HL-60/S4 (cell line): ENCODE measurements around the gene MYOZ1.

Experiments
- in situ Hi-C: fragments of 300-500 bp; cut with MboI; formaldehyde crosslinking; loops from 2 replicates; pipeline ENCODE4 v1.14.3; 2022; ENCODE audit warnings: low sequenced_read_pairs

Gene MYOZ1

DNA sequence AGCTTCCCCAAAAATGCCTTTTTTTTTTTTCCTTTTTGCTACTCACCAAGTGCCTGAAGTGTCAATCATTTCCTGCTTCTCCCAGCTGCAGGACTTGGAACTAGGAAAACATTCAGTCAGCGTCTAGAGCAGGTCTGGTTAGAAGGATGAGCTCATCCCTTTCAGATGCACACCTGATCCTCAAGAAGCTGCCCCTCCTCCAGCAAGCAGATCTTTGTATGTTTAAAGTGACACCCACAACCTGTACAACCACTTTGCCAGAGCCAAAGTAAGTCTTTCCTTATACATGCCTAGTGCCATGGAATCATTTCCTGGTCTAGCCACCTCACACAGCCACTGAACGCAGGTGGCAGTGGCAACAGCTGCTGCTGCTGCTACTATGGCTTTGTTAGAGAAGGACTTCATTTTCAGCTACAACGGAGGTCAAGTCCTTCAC lies 39.8 kb downstream of the MYOZ1 start:
- in situ Hi-C loops = no loop called here

GRCh38 chr10:73597346-73597745 lies 43.9 kb downstream of the MYOZ1 start:
- in situ Hi-C loops = no loop called here

GRCh38 chr10:73593812-73594211 lies 47.5 kb downstream of the MYOZ1 start:
- in situ Hi-C loops = no loop called here

DNA sequence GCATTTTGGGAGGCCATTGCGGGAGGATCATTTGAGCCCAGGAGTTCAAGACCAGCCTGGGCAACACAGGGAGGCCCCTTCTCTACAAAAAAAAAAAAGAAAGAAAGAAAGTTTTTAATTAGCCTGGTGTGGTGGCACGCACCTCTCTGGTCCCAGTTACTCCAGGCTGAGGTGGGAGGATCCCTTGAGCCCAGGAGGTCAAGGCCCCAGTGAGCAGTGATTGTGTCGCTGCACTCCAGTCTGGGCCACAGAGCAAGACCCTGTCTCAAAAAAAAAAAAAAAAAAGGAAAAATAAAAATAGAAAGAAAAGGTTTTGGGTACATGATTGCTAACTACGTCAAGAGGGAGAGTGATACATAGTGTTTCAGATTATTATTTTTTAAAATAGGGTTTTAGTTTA lies 48.2 kb downstream of the MYOZ1 start:
- in situ Hi-C loops = no loop called here

- in situ Hi-C loops = no loop called here
Observed at GRCh38 chr10:73591935-73592699, 49.2 kb downstream of the MYOZ1 start.

DNA sequence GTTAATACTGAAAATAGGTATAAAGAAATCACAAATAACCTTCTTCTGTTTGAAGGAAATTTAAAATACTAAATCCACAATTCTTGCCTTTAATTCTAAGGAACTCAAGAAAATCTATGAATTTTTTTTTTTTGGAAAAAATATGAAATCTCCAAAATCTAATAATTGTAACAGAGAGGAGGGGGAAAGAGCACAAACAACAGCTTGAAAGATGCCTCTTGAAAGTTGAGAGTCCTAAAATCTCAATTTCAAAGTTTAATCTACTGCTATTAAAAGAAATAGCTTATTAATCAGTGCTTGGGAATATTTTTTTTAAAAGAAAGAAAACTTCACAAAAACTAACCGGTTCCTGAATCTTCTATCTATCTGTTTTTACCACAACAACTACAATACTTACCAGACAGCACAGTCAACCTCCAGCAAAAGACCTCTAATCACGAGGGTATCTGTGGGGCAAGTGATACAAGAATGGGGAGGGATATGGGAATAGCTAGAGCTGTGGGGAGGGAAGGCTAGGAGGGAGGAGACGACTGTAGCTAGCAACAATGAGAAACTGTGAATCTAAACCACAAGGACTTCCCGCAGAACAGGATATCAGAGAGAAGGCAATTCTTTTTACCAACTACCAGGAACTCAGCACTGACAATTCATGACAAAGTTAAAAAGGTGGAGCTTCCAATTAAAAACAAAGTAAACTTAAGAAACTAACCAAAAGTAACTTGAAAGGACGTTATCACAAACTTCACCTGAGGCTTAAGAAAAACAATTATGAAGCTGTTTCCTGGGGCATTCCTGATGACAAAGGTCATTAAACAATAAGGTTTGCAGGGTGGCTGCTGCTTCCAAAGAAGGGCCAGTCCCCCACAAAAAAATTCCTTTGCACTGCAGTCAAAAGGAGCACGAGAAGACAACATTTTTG lies 50.1 kb downstream of the MYOZ1 start, which contains the start of gene USP54:
USP54 (minus strand) TSS at position 462 of the 919 bp plus-strand sequence. CDS start 15,684 bp downstream, outside the sequence.
- in situ Hi-C loops = no loop called here

GRCh38 chr10:73589563-73590126 lies 51.6 kb downstream of the MYOZ1 start:
- in situ Hi-C loops = no loop called here

GRCh38 chr10:73588656-73589055 lies 52.6 kb downstream of the MYOZ1 start:
- in situ Hi-C loops = no loop called here

DNA sequence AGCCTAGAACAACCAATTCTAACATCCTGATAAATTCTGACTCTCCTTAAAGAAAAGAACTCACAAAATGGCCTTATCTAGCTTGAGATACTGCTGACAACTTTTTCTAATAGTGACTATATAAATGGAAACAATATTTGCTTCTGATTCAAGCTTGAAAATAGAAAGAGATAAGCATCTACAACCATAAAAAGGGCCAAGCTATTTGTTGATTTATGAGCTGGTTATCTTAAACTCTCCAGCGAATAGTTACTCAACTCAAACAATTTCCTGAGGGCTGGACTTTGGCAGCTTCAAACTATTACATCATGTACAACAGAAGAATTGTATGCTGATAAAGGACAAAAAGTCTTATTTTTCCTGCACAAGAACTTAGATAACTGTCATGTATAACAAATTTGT lies 54.7 kb downstream of the MYOZ1 start:
- in situ Hi-C loops = no loop called here

GRCh38 chr10:73585327-73585726 lies 55.9 kb downstream of the MYOZ1 start:
- in situ Hi-C loops = no loop called here

DNA sequence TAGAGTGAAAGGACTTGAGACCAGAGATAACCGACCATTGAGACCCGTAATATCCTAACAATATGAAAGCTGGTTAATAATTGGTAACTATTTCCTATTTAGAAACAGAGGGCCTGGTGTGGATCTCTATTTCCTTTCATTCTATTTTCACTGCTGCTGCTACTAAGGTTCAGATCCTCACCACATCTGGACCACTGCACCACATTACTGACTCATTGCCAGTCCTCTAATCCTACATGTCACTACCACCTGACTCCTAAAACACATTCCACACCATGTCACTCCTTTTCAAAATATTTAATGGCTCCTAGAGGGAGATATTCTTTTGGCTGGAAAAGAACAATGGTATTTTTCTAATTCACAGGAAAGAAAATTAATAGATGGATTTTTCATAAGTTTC lies 56.5 kb downstream of the MYOZ1 start:
- in situ Hi-C loops = no loop called here

DNA sequence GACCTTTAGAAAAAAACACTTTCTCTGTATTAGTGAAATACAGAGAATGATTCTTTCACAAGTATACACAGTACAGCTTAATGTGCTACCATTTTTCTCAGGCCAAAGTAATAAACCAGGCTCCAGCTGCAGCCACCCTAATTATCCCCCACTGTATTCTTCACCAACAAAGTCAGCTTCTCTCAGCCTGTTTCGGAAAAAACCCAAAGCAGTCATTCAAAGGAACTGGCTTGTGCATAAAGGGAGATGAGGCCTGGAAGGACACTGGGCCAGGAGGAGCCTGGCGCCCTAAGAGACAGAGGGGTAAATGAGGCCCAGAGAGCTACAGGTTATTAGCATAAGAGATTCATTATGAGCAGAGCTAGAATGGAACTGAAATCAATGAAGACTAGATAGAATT lies 59.4 kb downstream of the MYOZ1 start:
- in situ Hi-C loops = no loop called here
